ENCODE data around the gene DIMT1. TPM values are rescaled to one million over a fixed set of nuclear protein-coding genes. Genes with fewer than 3 reads are reported as not detected.

The DIMT1 gene
- polyA plus RNA-seq, 2 of the 4 experiments (the other 2 are of a cell fraction): 36.9 to 49.6 TPM

DNA sequence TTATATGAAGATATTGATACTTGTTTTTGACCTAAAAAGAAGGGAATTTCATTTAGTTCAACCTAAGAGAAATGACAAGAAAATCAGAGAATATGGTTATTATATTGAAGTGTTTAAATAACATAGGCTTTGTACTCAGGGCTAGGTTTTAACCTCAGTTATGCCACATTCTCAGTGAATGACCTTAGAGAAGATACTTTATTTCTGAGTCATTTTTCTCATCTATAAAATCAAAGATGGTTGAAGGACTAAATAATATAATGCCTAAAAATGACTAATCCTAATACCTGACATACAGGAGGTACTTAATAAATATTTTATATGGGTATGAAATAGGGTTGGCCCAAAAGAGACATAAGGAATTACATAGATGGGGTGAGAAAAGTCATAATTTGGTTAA lies 32.3 kb downstream of the DIMT1 start:
- no peak for ATAC-seq

DNA sequence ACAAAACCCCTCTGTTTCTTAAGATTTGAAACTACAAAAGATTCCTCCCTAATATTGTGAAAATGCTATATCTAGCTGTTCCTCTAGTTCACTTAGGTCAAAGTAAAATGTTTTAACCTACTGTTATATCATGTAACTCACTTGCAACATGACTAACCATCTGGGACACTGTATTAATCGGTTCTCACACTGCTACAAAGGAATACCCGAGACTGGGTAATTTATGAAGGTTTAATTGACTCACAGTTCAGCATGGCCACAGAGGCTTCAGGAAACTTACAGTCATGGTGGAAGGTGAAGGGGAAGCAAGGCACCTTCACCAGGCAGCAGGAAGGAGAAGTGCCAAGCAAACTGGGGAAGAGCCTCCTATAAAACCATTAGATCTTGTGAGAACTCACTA lies 34.7 kb downstream of the DIMT1 start:
- POLR2A ChIA-PET: no interaction called here
- CTCF ChIA-PET: interaction anchor here (0.6 to 0.7 kb wide), 2 partner anchors 13 to 108 kb away, joined by 3 to 6 read pairs; no protein-coding TSS in a partner anchor

More for the DNA sequence above, 32.3 kb downstream of the DIMT1 start:
- ChIA-PET CTCF (no interaction called here), POLR2A (no interaction called here)
- DNase-seq (ENCODE audit: low read depth in 1 of 2, low spot score in 1 of 2) (no peak), FAIRE-seq (no peak)
- no peak overlapping the region for H3K4me3 ChIP-seq
- H3K4me1 ChIP-seq: peaks cover 14% of the 10 kb centered on the region
- H3K27ac ChIP-seq: no peak overlapping the region
- H3K9me3 ChIP-seq: no peaks in the 10 kb centered on the region
- no peak for TF ChIP-seq POLR2AphosphoS2 (conservative IDR thresholded peaks at IDR 0.05; ENCODE audit: low read length)
- no peak for TF ChIP-seq SMC3 (IDR thresholded peaks at IDR 0.05)
- TF ChIP-seq CEBPB (IDR thresholded peaks at IDR 0.05): no peak
- TF ChIP-seq ZC3H11A (IDR thresholded peaks at IDR 0.05): no peak
- TF ChIP-seq, protein P1, sequence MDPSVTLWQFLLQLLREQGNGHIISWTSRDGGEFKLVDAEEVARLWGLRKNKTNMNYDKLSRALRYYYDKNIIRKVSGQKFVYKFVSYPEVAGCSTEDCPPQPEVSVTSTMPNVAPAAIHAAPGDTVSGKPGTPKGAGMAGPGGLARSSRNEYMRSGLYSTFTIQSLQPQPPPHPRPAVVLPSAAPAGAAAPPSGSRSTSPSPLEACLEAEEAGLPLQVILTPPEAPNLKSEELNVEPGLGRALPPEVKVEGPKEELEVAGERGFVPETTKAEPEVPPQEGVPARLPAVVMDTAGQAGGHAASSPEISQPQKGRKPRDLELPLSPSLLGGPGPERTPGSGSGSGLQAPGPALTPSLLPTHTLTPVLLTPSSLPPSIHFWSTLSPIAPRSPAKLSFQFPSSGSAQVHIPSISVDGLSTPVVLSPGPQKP (IDR thresholded peaks at IDR 0.05; ENCODE audit: low read depth, low read length): no peak
- no peak for TF ChIP-seq JUNB (IDR thresholded peaks at IDR 0.05)
- TF ChIP-seq EHF (CRISPR knock-in tag; IDR thresholded peaks at IDR 0.05): no peak
- TF ChIP-seq, protein P2, sequence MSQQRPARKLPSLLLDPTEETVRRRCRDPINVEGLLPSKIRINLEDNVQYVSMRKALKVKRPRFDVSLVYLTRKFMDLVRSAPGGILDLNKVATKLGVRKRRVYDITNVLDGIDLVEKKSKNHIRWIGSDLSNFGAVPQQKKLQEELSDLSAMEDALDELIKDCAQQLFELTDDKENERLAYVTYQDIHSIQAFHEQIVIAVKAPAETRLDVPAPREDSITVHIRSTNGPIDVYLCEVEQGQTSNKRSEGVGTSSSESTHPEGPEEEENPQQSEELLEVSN (IDR thresholded peaks at IDR 0.05; ENCODE audit: borderline replicate concordance, low read depth): no peak
- TF ChIP-seq ESRRA (IDR thresholded peaks at IDR 0.05; ENCODE audit: borderline replicate concordance, low read length): no peak
- H3K4me2 ChIP-seq: no peak overlapping the region

DNA sequence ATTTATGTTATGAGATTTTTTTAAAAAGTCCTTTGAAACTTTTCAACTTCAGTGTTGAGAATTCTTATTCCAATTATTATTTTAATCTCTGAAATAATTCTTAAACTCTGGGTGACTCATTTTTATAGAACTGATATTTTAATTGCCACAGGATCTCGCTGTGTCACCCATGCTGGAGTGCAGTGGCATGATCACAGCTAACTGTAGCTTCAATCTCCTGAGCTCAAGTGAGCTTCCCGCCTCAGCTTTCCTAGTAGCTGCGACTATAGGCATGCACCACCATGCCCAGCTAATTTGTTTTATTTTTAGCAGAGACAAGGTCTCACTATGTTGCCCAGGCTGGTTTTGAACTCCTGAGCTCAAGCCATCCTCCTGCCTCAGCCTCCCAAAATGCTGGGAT lies 41.0 kb downstream of the DIMT1 start:
- no peak overlapping the region for H3K4me3 ChIP-seq
- TF ChIP-seq, protein P3, sequence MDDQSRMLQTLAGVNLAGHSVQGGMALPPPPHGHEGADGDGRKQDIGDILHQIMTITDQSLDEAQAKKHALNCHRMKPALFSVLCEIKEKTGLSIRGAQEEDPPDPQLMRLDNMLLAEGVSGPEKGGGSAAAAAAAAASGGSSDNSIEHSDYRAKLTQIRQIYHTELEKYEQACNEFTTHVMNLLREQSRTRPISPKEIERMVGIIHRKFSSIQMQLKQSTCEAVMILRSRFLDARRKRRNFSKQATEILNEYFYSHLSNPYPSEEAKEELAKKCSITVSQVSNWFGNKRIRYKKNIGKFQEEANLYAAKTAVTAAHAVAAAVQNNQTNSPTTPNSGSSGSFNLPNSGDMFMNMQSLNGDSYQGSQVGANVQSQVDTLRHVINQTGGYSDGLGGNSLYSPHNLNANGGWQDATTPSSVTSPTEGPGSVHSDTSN (IDR thresholded peaks at IDR 0.05): no peak
- TF ChIP-seq KDM5A (IDR thresholded peaks at IDR 0.05) (no peak), ZNF302 (CRISPR knock-in tag; IDR thresholded peaks at IDR 0.05) (no peak), GATA3 (IDR thresholded peaks at IDR 0.05; ENCODE audit: borderline replicate concordance) (no peak), CHD2 (IDR thresholded peaks at IDR 0.05; ENCODE audit: low read length, partially characterized antibody) (no peak), MYC (IDR thresholded peaks at IDR 0.05; ENCODE audit: borderline replicate concordance, low read length) (no peak), ZC3H11A (IDR thresholded peaks at IDR 0.05) (no peak), FOSB (CRISPR knock-in tag; IDR thresholded peaks at IDR 0.05) (no peak)
- TF ChIP-seq, protein P4, sequence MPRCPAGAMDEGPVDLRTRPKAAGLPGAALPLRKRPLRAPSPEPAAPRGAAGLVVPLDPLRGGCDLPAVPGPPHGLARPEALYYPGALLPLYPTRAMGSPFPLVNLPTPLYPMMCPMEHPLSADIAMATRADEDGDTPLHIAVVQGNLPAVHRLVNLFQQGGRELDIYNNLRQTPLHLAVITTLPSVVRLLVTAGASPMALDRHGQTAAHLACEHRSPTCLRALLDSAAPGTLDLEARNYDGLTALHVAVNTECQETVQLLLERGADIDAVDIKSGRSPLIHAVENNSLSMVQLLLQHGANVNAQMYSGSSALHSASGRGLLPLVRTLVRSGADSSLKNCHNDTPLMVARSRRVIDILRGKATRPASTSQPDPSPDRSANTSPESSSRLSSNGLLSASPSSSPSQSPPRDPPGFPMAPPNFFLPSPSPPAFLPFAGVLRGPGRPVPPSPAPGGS (IDR thresholded peaks at IDR 0.05): no peak
- H3K4me1 ChIP-seq: no peaks in the 10 kb centered on the region
- ATAC-seq (no peak), FAIRE-seq (no peak), DNase-seq (ENCODE audit: low read depth in 1 of 2, low spot score in 1 of 2) (no peak)
- WGBS (ENCODE audit: missing lambda C conversion rate): 89% methylated on average over 3 of the region's 3 CpGs
- ChIA-PET POLR2A (no interaction called here), CTCF (interaction anchor here (1.0 to 1.8 kb wide), 3 partner anchors 8 to 138 kb away, joined by 3 to 6 read pairs (median 5); no protein-coding TSS in a partner anchor)
- no peak overlapping the region for H3K4me2 ChIP-seq
- H3K9me3 ChIP-seq: no peaks in the 10 kb centered on the region
- no peak overlapping the region for H3K27ac ChIP-seq

More for the DNA sequence above, 34.7 kb downstream of the DIMT1 start:
- Histone ChIP-seq H3K27ac (no peak overlapping the region), H3K4me1 (no peaks in the 10 kb centered on the region), H3K4me2 (no peak overlapping the region), H3K9me3 (no peaks in the 10 kb centered on the region), H3K4me3 (no peak overlapping the region)
- TF ChIP-seq KDM1A (IDR thresholded peaks at IDR 0.05; ENCODE audit: low read depth) (no peak), SREBF2 (IDR thresholded peaks at IDR 0.05) (no peak), HOXA7 (CRISPR knock-in tag; IDR thresholded peaks at IDR 0.05) (no peak), FOXS1 (CRISPR knock-in tag; IDR thresholded peaks at IDR 0.05) (no peak), RARB (CRISPR knock-in tag; IDR thresholded peaks at IDR 0.05) (no peak), ZC3H11A (IDR thresholded peaks at IDR 0.05) (no peak), MYC (IDR thresholded peaks at IDR 0.05; ENCODE audit: borderline replicate concordance, low read length) (no peak), PHF8 (IDR thresholded peaks at IDR 0.05; ENCODE audit: borderline replicate concordance, low read depth) (no peak)
- TF ChIP-seq, protein P3 (IDR thresholded peaks at IDR 0.05): no peak
- TF ChIP-seq, protein P5, sequence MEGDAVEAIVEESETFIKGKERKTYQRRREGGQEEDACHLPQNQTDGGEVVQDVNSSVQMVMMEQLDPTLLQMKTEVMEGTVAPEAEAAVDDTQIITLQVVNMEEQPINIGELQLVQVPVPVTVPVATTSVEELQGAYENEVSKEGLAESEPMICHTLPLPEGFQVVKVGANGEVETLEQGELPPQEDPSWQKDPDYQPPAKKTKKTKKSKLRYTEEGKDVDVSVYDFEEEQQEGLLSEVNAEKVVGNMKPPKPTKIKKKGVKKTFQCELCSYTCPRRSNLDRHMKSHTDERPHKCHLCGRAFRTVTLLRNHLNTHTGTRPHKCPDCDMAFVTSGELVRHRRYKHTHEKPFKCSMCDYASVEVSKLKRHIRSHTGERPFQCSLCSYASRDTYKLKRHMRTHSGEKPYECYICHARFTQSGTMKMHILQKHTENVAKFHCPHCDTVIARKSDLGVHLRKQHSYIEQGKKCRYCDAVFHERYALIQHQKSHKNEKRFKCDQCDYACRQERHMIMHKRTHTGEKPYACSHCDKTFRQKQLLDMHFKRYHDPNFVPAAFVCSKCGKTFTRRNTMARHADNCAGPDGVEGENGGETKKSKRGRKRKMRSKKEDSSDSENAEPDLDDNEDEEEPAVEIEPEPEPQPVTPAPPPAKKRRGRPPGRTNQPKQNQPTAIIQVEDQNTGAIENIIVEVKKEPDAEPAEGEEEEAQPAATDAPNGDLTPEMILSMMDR (IDR thresholded peaks at IDR 0.05): no peak
- DNase-seq (ENCODE audit: low read depth in 1 of 2, low spot score in 1 of 2) (no peak), FAIRE-seq (no peak), ATAC-seq (no peak)
- 83% methylated on average over 2 of the region's 2 CpGs for WGBS (ENCODE audit: missing lambda C conversion rate)
